B cell (primary cell): ENCODE data around the gene FGFR3. TPM values are rescaled to one million over a fixed set of nuclear protein-coding genes. Genes with fewer than 3 reads are reported as not detected.

ENCODE experiments used
- ATAC-seq: fragments of 200-7000 bp; cut with Tn5 transposase; one replicate; pipeline ENCODE4 v1.10.0; 2021; ENCODE audit warnings: low read depth, mild to moderate bottlenecking, moderate number of reproducible peaks, moderate library complexity
- CTCF ChIA-PET: fragments of 350-600 bp; sonication (Branson Sonifier 250); formaldehyde crosslinking; loops from one replicate; lab custom pipeline; 2021; ENCODE audit warnings: antibody characterized with exemption, inconsistent platforms; lab: Charles Lee
- POLR2A ChIA-PET: fragments of 350-600 bp; sonication (Branson Sonifier 250); formaldehyde crosslinking; loops from one replicate; lab custom pipeline; 2021; ENCODE audit warnings: antibody characterized with exemption; lab: Charles Lee
- DNase-seq: peaks from one replicate; pipeline ENCODE4 v3.0.0; 2013
- H2AFZ ChIP-seq: 2 replicates; pipeline ENCODE4 v1.6.1; 2012; ENCODE audit warnings: mild to moderate bottlenecking, low read depth, low read length; ENCODE audit not compliant: insufficient read depth, poor library complexity, severe bottlenecking
- H3K27ac ChIP-seq, 2 donors: 1 replicate in 1 of 2; 2 replicates in 1 of 2; pipeline ENCODE4 v1.5.1; 2012 to 2013; ENCODE audit warnings: low read length in 2 of 2, mild to moderate bottlenecking in 2 of 2, moderate library complexity in 1 of 2
- H3K27me3 ChIP-seq, 4 experiments: fragments of 200-600 bp in 1 of 4; sonication (generic) in 1 of 4; replicated peaks in 1 of 4; 1 replicate in 2 of 4; 2 replicates in 2 of 4; pipeline versions ENCODE4 v1.6.1 to v1.7.0; 2013 to 2016; ENCODE audit warnings: low read length in 3 of 4, mild to moderate bottlenecking in 2 of 4, mixed read lengths in 1 of 4, moderate library complexity in 1 of 4; ENCODE audit not compliant: insufficient read depth in 4 of 4, control insufficient read depth in 3 of 4; ENCODE audit errors: control extremely low read depth in 1 of 4
- H3K36me3 ChIP-seq, 2 experiments: replicated peaks in 1 of 2; 1 replicate in 1 of 2; 2 replicates in 1 of 2; pipeline versions ENCODE4 v1.6.1 to v1.7.1; 2013; ENCODE audit warnings: low read length in 1 of 2; ENCODE audit not compliant: insufficient read depth in 2 of 2, control insufficient read depth in 1 of 2; ENCODE audit errors: control extremely low read depth in 1 of 2, extremely low read depth in 1 of 2
- H3K4me1 ChIP-seq, 2 donors: fragments of 200-600 bp in 1 of 2; sonication (generic) in 1 of 2; 1 replicate in 1 of 2; 2 replicates in 1 of 2; pipeline versions ENCODE4 v1.5.1 to v1.6.1; 2013 to 2017; ENCODE audit warnings: low read length in 2 of 2; ENCODE audit not compliant: control insufficient read depth in 2 of 2, insufficient read depth in 2 of 2
- H3K4me2 ChIP-seq: replicated peaks from 2 replicates; pipeline ENCODE3; 2012; ENCODE audit warnings: mild to moderate bottlenecking, low read depth, low read length; ENCODE audit not compliant: poor library complexity, severe bottlenecking
- H3K4me3 ChIP-seq, 5 experiments: fragments of 200-600 bp in 1 of 5; sonication (generic) in 1 of 5; 1 replicate in 3 of 5; 2 replicates in 2 of 5; pipeline versions ENCODE4 v1.5.1 to v1.7.0; 2011 to 2016; ENCODE audit warnings: low read length in 4 of 5, mild to moderate bottlenecking in 4 of 5, low read depth in 2 of 5, control low read depth in 1 of 5, moderate library complexity in 1 of 5; ENCODE audit not compliant: insufficient read depth in 1 of 5; ENCODE audit errors: control extremely low read depth in 1 of 5, extremely low read depth in 1 of 5
- H3K79me2 ChIP-seq: fragments of 200-600 bp; sonication (generic); one replicate; pipeline ENCODE4 v1.6.0; 2016; ENCODE audit warnings: low read length; ENCODE audit not compliant: control insufficient read depth, insufficient read depth
- H3K9ac ChIP-seq: fragments of 200-600 bp; sonication (generic); 2 replicates; pipeline ENCODE4 v1.6.1; 2017; ENCODE audit warnings: mild to moderate bottlenecking, low read length, moderate library complexity
- H3K9me3 ChIP-seq, 3 donors: one replicate each; pipeline versions ENCODE4 v1.6.1 to v1.7.1; 2013; ENCODE audit warnings: low read length in 2 of 3; ENCODE audit not compliant: control insufficient read depth in 2 of 3, insufficient read depth in 1 of 3; ENCODE audit errors: control extremely low read depth in 1 of 3
- H4K20me1 ChIP-seq: 2 replicates; pipeline ENCODE4 v1.6.0; 2012; ENCODE audit warnings: mild to moderate bottlenecking, low read length; ENCODE audit not compliant: insufficient read depth, control insufficient read depth, poor library complexity, severe bottlenecking
- H3K27ac Mint-ChIP-seq: one replicate; pipeline ENCODE4 v1.8.0; 2021; ENCODE audit warnings: mixed read lengths
- H3K27me3 Mint-ChIP-seq: one replicate; pipeline ENCODE4 v1.8.0; 2021; ENCODE audit warnings: mixed read lengths
- H3K4me1 Mint-ChIP-seq: one replicate; pipeline ENCODE4 v1.8.0; 2021; ENCODE audit warnings: mixed read lengths
- H3K4me3 Mint-ChIP-seq: one replicate; pipeline ENCODE4 v1.8.0; 2021; ENCODE audit warnings: mixed read lengths
- H3K9me3 Mint-ChIP-seq: one replicate; pipeline ENCODE4 v1.8.0; 2022; ENCODE audit warnings: mixed read lengths; ENCODE audit not compliant: insufficient read depth
- CTCF ChIP-seq: fragments of 200-600 bp; IDR thresholded peaks from one replicate; pipeline ENCODE4 v1.8.0; 2022; ENCODE audit warnings: antibody characterized with exemption, mild to moderate bottlenecking
- EZH2 ChIP-seq: IDR thresholded peaks from 2 replicates; pipeline ENCODE4 v1.6.1; 2012; ENCODE audit warnings: borderline replicate concordance, low read depth, mild to moderate bottlenecking, moderate library complexity, low read length; ENCODE audit not compliant: insufficient read depth, poor library complexity, severe bottlenecking
- WGBS: methylation state at CpG from one replicate; pipeline ENCODE4 v1.1.5; 2013; ENCODE audit warnings: missing lambda C conversion rate; ENCODE audit not compliant: insufficient coverage; 5-methylcytosine and 5-hydroxymethylcytosine counted together
- intact Hi-C: fragments of 100-400 bp; cut with micrococcal nuclease; formaldehyde crosslinking; loops from one replicate; pipeline ENCODE4 v1.10.0; 2022
- polyA plus RNA-seq: library from polyadenylated mRNA; depleted of rRNA; stranded (reverse); fragments of >200 nt; gene quantifications from 2 replicates; pipeline ENCODE4 v1.2.3, GENCODE V29; 2012
- total RNA-seq, 2 donors: library from RNA; stranded (reverse); fragments of 120-200 nt in 1 of 2; gene quantifications; 1 replicate in 1 of 2; 2 replicates in 1 of 2; pipeline versions ENCODE4 v1.2.3 to v1.2.4, GENCODE V29; 2013 to 2022

FGFR3 gene
- total and polyA plus RNA-seq, 2 donors (not counting 1 experiment from before 2014, with no cell fraction given) = not detected

DNA sequence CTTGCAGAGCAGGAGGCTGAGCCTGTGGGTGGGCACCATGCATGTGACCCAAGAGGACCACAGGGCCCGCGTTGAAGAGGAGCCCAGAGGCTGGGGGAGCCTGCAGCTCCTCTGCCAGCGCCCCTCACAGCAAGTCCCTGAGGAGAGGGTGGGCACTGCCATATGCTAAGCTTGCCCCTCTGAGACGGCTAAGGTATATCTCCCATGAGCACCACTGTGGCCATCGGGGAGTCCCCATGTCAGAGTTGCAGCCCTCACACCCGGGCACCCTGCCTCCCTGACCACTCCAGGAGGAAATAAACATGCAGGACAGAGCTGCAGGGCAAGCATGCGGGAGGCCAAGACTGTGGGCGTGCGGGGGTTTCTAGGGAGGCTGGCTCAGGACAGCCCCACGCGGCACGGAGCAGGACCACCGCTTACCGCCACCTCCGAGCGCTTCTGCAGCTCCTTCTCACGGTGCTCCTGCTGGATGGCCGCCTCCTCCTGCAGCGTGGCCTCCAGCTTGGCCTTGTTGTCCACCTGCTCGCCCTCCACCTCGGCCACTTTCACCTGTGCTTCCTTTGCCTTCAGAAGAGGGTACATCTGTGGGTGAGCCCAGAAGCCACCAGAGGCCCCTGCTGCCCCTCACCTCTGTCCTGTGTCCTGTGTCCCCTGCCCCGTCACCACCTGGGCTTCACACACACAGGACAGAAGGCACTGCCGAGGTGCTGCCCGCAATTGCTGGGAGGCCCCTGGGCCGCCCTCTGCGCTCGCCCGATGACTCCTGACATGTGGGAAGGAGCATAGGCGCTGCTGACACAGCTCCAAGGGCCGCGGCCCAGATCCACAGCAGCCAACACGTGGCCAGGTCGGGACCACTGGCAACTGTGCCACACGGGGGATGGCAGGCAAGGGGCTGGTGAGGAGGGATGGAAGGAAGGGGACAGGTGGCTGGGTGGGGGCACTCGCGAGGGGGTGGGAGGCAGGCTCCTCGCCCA is 29.8 kb downstream of the FGFR3 start:
- no peaks in the 10 kb centered on the region for H3K79me2 ChIP-seq
- no peaks in the 10 kb centered on the region for H3K9me3 ChIP-seq
- no peaks in the 10 kb centered on the region for H3K4me1 ChIP-seq
- no peaks in the 10 kb centered on the region for H3K4me1 Mint-ChIP-seq
- no peak overlapping the region for H3K27ac Mint-ChIP-seq
- CTCF ChIA-PET = no interaction called here
- POLR2A ChIA-PET = no interaction called here
- DNase-seq (no peak), ATAC-seq (no peak)
- TF ChIP-seq CTCF (no peak), EZH2 (no peak)
- WGBS = 94% methylated on average over 31 of the region's 37 CpGs
- H3K27me3 Mint-ChIP-seq = no peaks in the 10 kb centered on the region
- no peak overlapping the region for H3K27ac ChIP-seq
- H3K9me3 Mint-ChIP-seq = no peaks in the 10 kb centered on the region
- no peak overlapping the region for H3K4me3 ChIP-seq
- H3K9ac ChIP-seq = no peak overlapping the region
- no peaks in the 10 kb centered on the region for H3K27me3 ChIP-seq
- H2AFZ ChIP-seq = no peak overlapping the region
- H4K20me1 ChIP-seq = no peaks in the 10 kb centered on the region
- intact Hi-C loops = no loop called here
- H3K4me3 Mint-ChIP-seq = no peak overlapping the region
- H3K36me3 ChIP-seq = peaks cover 8 to 73% of the 10 kb centered on the region in 2 experiments
- H3K4me2 ChIP-seq = no peak overlapping the region

GRCh38 chr4:1823545-1823932 is 30.4 kb downstream of the FGFR3 start:
- WGBS = 100% methylated on average over 10 of the region's 12 CpGs
- no peak for DNase-seq
- POLR2A ChIA-PET = no interaction called here
- no peaks in the 10 kb centered on the region for H4K20me1 ChIP-seq
- no peak overlapping the region for H3K9ac ChIP-seq
- H3K27ac ChIP-seq = no peak overlapping the region
- peaks cover 8 to 70% of the 10 kb centered on the region in 2 experiments for H3K36me3 ChIP-seq
- no peak overlapping the region for H3K27ac Mint-ChIP-seq
- CTCF ChIA-PET = no interaction called here
- H2AFZ ChIP-seq = no peak overlapping the region
- H3K4me1 ChIP-seq = no peaks in the 10 kb centered on the region
- intact Hi-C loops = no loop called here
- no peaks in the 10 kb centered on the region for H3K9me3 ChIP-seq
- no peak for ATAC-seq
- H3K4me2 ChIP-seq = no peak overlapping the region
- no peak for TF ChIP-seq EZH2
- no peak for TF ChIP-seq CTCF
- H3K27me3 Mint-ChIP-seq = no peaks in the 10 kb centered on the region
- H3K79me2 ChIP-seq = no peaks in the 10 kb centered on the region
- H3K4me3 Mint-ChIP-seq = no peak overlapping the region
- no peak overlapping the region for H3K4me3 ChIP-seq
- H3K4me1 Mint-ChIP-seq = no peaks in the 10 kb centered on the region
- H3K9me3 Mint-ChIP-seq = no peaks in the 10 kb centered on the region
- H3K27me3 ChIP-seq = no peaks in the 10 kb centered on the region
